Spleen (tissue), 7 donors: ENCODE data around the gene DCAF15.

Source experiments
- POLR2A ChIP-seq, 3 donors: fragments of 450-650 bp; IDR thresholded peaks; one replicate each; pipeline ENCODE4 v1.5.1; 2017; ENCODE audit warnings: antibody characterized with exemption in 3 of 3, mild to moderate bottlenecking in 1 of 3
- POLR2AphosphoS5 ChIP-seq, 3 donors: sonication (generic); formaldehyde crosslinking; IDR thresholded peaks; one replicate each; pipeline ENCODE4 v1.5.1; 2017; ENCODE audit warnings: antibody characterized with exemption in 3 of 3
- TF ChIP-seq, protein P1 (sequence below), 11 experiments: fragments of 200-600 bp in 7 of 11; fragments of 450-650 bp in 4 of 11; sonication (generic) in 4 of 11; IDR thresholded peaks in 8 of 11; conservative IDR thresholded peaks in 3 of 11; 1 replicate in 7 of 11; 2 replicates in 4 of 11; pipeline versions ENCODE4 v1.4.0 to v1.8.0; 2016 to 2021; ENCODE audit warnings: antibody characterized with exemption in 11 of 11, inconsistent platforms in 4 of 11, mild to moderate bottlenecking in 1 of 11
- donor health status: DM: no; HTN: no; CAD: no; lungs with moderate emphysema.
- donor health status: DM: no; HTN: no; CAD: no.
- donor health status: DM: no; HTN: no; CAD: no.

DNA sequence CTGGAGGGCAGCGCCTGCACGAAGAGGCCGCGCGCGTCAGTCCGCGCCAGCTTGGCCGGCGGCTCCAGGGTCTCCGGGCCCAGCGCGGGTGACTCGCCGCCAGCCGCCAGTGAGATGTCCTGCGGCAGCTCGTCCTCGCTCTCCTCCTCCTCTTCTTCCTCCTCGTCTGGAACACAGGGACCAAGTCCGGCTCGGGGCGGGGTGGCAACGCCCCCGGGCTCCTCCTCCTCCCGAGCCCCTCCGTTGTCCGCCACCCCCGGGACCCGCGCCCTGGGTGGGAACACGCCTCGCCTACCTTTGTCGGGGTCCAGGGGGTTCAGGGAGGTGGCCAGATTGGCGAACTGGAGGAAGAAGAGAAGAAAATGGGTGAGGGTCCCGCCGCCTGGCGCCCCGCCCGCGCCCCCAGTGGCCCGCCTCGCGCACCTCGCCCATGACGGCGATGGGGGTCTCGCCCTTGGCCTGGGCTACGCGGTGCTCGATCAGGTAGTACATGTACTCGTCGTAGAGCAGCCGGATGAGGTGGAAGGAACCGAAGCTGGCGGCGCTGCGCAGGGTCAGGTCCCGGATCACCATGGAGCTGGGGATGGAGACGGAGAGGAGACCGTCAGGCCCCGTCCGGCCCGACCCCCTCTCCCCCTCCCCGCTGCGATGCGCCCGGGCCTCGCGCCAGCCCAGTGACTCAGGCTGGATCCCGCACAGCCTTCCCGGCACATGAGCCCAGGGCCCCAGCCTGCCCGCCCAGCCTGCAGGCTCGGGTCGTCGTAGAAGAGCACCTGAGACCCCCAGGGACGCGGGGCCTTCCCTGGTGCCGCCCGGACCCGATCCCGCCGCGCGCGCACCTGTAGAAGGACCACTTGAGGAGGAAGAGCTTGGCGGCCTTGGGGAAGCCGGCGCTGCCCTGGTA lies 10.6 kb downstream of the DCAF15 start:
- TF ChIP-seq, protein P1, sequence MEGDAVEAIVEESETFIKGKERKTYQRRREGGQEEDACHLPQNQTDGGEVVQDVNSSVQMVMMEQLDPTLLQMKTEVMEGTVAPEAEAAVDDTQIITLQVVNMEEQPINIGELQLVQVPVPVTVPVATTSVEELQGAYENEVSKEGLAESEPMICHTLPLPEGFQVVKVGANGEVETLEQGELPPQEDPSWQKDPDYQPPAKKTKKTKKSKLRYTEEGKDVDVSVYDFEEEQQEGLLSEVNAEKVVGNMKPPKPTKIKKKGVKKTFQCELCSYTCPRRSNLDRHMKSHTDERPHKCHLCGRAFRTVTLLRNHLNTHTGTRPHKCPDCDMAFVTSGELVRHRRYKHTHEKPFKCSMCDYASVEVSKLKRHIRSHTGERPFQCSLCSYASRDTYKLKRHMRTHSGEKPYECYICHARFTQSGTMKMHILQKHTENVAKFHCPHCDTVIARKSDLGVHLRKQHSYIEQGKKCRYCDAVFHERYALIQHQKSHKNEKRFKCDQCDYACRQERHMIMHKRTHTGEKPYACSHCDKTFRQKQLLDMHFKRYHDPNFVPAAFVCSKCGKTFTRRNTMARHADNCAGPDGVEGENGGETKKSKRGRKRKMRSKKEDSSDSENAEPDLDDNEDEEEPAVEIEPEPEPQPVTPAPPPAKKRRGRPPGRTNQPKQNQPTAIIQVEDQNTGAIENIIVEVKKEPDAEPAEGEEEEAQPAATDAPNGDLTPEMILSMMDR (IDR thresholded peaks at IDR 0.05 in 8 of 11, conservative IDR thresholded peaks at IDR 0.05 in 3 of 11): no peak
- peak; percentile 33 to 67 (median 43) for TF ChIP-seq POLR2AphosphoS5 (IDR thresholded peaks at IDR 0.05)
- no peak for TF ChIP-seq POLR2A (IDR thresholded peaks at IDR 0.05)
